ENCODE data around the gene RASL10B. TPM values are rescaled to one million over a fixed set of nuclear protein-coding genes. Genes with fewer than 3 reads are reported as not detected.
A peak's percentile ranks its signal among the peaks of the same experiment; 100 is the strongest.

RASL10B gene
- polyA plus RNA-seq, 1 donor: 13.0 TPM

- no peak for DNase-seq
These were observed 15.3 kb upstream of the RASL10B start for GRCh38 chr17:35716173-35716572.

- DNase-seq: no peak
These were observed 14.5 kb upstream of the RASL10B start for GRCh38 chr17:35716897-35717465.

GRCh38 chr17:35717475-35717874, 14.0 kb upstream of the RASL10B start:
- no peak for DNase-seq

- no peak for DNase-seq
These were observed 7.7 kb upstream of the RASL10B start for GRCh38 chr17:35723735-35724134.

- no peak for DNase-seq
These were observed 6.4 kb upstream of the RASL10B start for GRCh38 chr17:35725058-35725457.

- no peak for DNase-seq
These were observed 5.7 kb upstream of the RASL10B start for GRCh38 chr17:35725802-35726126.

GRCh38 chr17:35726127-35726952, 5.1 kb upstream of the RASL10B start:
- peak; percentile 49 for DNase-seq

GRCh38 chr17:35726953-35727460, 4.4 kb upstream of the RASL10B start:
- DNase-seq: no peak

GRCh38 chr17:35727635-35728034, 3.8 kb upstream of the RASL10B start:
- no peak for DNase-seq

GRCh38 chr17:35728551-35728950, 2.9 kb upstream of the RASL10B start:
- no peak for DNase-seq

GRCh38 chr17:35729405-35729833, 2.0 kb upstream of the RASL10B start:
- no peak for DNase-seq

GRCh38 chr17:35730400-35731005, 936 bp upstream of the RASL10B start:
- DNase-seq: no peak

- no peak for DNase-seq
These were observed 722 bp downstream of the RASL10B start for GRCh38 chr17:35731917-35732805.

- no peak for DNase-seq
These were observed 1.3 kb downstream of the RASL10B start for GRCh38 chr17:35732806-35733136.

- DNase-seq: no peak
These were observed 1.9 kb downstream of the RASL10B start for GRCh38 chr17:35733366-35733765.

GRCh38 chr17:35734396-35734795, 3.0 kb downstream of the RASL10B start:
- DNase-seq: no peak

GRCh38 chr17:35735036-35735805, 3.8 kb downstream of the RASL10B start:
- DNase-seq: no peak

- DNase-seq: no peak
These were observed 4.8 kb downstream of the RASL10B start for GRCh38 chr17:35736236-35736635.

- DNase-seq: no peak
These were observed 7.2 kb downstream of the RASL10B start for GRCh38 chr17:35738519-35739133.

- DNase-seq: no peak
These were observed 8.8 kb downstream of the RASL10B start for GRCh38 chr17:35740216-35740615.

Measured in left kidney (tissue), 2 donors.